WI38 (cell line): ENCODE results near the gene OVOL3.
A peak's percentile ranks its signal among the peaks of the same experiment; 100 is the strongest.

Experiments
- H3K4me3 ChIP-seq: 2 replicates; pipeline ENCODE4 v1.5.1; 2011; ENCODE audit warnings: low read depth, mild to moderate bottlenecking, control low read depth, low read length
- CTCF ChIP-seq: IDR thresholded peaks from 2 replicates; pipeline ENCODE4 v1.5.1; 2012; ENCODE audit warnings: low read depth, mild to moderate bottlenecking, control low read depth, low read length

The OVOL3 gene

GRCh38 chr19:36139120-36139472 is 28.2 kb downstream of the OVOL3 start:
- H3K4me3 ChIP-seq, result peak overlapping the region; percentile 86
- no peak for TF ChIP-seq CTCF

- H3K4me3 ChIP-seq, result peak within 1 kb of the TSS; percentile 86
- TF ChIP-seq CTCF, result no peak
Measured at GRCh38 chr19:36139473-36140303, 28.7 kb downstream of the OVOL3 start, which contains the start of gene CAPNS1. Gene CAPNS1, plus strand, starts transcription at chr19:36140066. Its CDS starts 946 bp downstream, at chr19:36141012.

- TF ChIP-seq CTCF, result no peak
Measured at GRCh38 chr19:36140304-36141038, 29.5 kb downstream of the OVOL3 start.

GRCh38 chr19:36141039-36141927 is 30.3 kb downstream of the OVOL3 start:
- peak overlapping the region; percentile 86 for H3K4me3 ChIP-seq
- no peak for TF ChIP-seq CTCF

More at GRCh38 chr19:36140304-36141038, 29.5 kb downstream of the OVOL3 start:
- H3K4me3 ChIP-seq, result peak overlapping the region; percentile 86

GRCh38 chr19:36142046-36142445 is 31.1 kb downstream of the OVOL3 start:
- no peak for TF ChIP-seq CTCF
- H3K4me3 ChIP-seq, result no peak overlapping the region

GRCh38 chr19:36142496-36142895 is 31.6 kb downstream of the OVOL3 start:
- TF ChIP-seq CTCF, result no peak
- no peak overlapping the region for H3K4me3 ChIP-seq
